SU-DHL-6 (cell line): ENCODE results near the gene ZFAND3.

Experiments
- CTCF ChIP-seq: fragments of 200-600 bp; sonication (generic); IDR thresholded peaks from one replicate; pipeline ENCODE4 v1.5.1; 2017; ENCODE audit warnings: antibody characterized with exemption, mild to moderate bottlenecking, low read length, moderate library complexity; ENCODE audit not compliant: insufficient read depth, poor library complexity, severe bottlenecking
- EZH2phosphoT487 ChIP-seq: fragments of 200-600 bp; sonication (generic), shearing (Covaris generic); conservative IDR thresholded peaks from 2 replicates; pipeline ENCODE4 v1.6.1; 2018; ENCODE audit warnings: mild to moderate bottlenecking, antibody characterized with exemption, low read length, moderate library complexity, mixed read lengths

DNA sequence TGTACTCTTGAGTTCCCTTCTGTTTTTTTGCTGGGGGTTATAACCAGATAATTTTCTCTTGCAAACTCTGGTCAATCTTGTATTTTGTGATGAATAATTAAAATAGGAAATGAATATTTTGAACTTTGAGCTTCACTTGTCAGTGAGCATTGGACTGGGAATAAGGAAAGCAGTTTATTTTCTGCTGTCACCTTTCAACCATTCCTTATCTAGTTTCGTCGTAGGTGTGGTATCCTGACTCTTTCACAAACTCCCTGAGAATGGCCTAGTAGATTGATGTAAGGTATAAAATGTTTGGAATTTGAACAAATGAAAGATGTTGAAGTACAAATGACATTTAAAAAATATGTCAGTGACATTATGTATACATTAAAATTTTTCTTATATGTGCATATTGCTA, 98.0 kb downstream of the ZFAND3 start:
- TF ChIP-seq CTCF (no peak), EZH2phosphoT487 (no peak)
